Measurements from ENCODE around the gene ELF1.
"Not testable (repeated sequence)": the region's sequence is repeated elsewhere in the genome, so short reads cannot be mapped to it uniquely, and the experiment has no call there.

ELF1 gene

DNA sequence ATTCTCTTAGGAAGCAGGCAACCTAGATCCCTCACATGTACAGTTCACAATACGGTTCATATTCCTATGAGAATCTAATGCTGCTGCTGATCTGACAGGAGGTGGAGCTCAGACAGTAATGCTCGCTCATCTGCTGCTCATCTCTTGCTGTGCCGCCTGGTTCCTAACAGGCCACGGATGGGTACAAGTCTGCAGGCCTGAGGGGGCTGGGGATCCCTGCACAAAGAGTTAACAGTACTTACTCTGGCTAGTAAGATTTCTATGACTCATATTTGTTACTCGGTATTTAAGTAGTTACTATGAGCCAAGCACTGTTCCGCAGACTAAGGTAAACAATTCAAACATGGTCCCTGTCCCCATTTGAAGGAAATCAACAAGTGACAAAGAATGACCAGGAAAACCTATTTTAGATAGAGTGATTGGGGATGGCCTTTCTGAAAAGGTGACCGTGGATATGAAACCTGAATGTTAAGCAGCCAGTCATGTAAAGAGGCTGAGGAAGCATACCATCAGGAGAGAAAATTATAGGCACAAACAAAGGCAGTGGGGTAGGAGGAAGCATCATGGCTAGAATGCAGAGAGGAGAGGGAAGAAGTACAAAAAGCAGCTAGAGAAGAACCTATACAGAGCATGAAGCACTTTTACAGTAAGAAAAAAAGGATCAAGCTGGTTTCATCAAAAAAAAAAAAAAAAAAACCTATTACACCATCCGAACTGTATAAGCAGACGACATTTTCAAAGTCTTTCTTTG is 21.6 kb upstream of the ELF1 start:
- DNase-seq = no peak

DNA sequence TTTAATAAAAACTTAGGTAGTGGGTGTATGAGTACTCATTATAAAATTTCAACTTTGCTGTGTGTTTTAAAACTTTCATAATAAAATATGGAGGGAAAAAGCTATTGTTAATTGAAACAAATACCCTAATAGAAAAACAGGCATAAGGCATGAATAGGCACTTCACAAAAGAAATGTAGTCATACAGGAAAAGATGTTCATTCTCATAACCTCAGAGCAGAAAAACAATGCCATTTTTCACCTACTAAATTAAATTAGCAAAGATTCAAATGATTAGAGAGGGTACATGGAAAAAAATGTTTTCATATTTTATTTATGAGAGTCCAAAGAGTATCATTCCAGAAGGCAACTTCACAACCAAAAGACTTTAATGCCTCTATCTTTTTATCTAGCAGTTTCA is 20.6 kb upstream of the ELF1 start:
- DNase-seq = no peak

DNA sequence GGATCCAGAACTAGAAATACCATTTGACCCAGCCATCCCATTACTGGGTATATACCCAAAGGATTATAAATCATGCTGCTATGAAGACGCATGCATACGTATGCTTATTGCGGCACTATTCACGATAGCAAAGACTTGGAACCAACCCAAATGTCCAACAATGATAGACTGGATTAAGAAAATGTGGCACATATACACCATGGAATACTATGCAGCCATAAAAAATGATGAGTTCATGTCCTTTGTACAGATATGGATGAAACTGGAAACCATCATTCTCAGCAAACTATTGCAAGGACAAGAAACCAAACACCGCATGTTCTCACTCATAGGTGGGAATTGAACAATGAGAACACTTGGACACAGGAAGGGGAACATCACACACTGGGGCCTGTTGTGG is 17.4 kb upstream of the ELF1 start:
- DNase-seq = not testable (repeated sequence)

DNA sequence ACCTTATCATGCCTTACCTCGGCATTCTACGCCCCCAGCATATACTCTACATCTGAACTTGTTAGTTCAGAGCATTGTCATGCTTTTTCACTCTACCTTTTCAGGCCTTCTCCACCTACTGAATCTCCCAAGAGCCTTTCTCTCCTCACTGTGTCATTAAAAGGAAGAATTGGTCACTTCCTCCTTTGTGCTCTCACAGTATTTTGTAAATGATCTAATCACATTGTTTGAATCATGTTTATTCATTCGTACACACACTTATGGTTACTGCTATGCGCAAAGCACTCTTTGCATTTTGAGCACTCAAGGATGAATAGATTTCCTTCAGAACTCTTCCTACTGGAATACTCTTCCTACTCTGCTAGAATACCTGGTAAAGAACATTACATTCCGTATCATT is 15.8 kb upstream of the ELF1 start:
- no peak for DNase-seq

DNA sequence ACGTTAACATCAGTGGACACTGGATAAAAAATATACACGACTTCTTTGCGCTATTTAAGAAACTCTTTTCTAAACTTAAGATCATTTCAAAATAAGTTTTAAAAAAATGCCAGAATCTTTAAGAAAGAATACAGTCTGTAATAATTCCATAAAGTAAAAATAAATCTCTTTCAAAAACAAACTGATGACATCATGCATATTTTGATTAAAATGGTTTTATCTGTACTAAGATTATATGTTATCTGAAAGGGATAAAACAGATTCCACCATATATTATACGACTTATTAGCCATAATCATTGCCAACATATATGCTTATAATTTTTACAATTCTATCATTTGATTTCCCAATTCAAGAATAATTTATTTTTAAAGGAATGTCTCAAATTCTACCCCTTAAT is 15.3 kb upstream of the ELF1 start:
- DNase-seq = no peak

DNA sequence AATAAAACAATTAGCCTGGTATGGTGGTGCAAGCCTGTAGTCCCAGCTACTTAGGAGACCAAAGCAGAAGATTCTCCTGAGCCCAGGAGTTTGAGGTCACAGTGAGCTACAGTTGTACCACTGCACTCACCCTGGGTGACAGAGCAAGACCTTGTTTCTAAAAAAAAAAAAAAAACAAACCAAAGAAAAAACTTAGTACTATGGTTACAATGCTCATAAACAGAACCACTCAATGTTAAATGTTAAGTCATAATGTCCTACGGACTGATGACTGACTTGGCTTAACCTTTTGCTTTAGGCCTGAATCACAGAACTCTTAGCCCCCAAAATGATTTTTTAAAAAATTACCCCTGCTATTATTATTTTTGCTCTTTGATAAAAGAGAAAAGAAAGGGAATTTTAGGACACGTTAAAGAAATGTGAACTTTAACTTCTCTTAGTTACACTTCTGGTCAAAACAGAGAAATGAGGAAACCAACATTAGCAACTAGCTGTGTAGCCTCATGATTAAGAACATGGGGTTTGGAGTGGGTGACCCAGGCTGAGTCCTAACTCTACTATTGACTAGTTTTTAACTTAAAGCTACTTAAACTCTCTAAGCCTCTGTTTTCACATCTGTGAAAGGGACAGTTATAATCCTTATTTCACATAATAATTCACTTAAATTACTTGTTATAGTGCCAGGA is 13.7 kb upstream of the ELF1 start:
- no peak for DNase-seq

DNA sequence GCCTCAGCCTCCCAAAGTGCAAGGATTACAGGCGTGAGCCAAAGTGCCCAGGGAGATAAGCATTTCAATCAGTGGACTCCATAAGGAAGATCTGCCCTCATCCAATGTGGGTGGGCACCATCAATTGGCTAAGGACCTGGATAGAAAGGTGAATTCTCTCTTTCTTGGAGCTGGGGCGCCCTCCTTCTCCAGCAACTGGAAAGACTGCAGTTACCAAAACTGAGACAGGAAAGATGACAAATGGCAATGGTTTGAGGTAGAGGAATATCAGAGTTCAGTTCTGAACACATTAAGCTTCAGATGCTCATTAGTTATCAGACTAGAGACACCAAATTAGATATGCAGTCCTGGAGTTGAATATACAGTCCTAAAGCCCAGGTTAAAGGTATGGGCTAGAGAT is 10.5 kb upstream of the ELF1 start:
- no peak for DNase-seq

DNA sequence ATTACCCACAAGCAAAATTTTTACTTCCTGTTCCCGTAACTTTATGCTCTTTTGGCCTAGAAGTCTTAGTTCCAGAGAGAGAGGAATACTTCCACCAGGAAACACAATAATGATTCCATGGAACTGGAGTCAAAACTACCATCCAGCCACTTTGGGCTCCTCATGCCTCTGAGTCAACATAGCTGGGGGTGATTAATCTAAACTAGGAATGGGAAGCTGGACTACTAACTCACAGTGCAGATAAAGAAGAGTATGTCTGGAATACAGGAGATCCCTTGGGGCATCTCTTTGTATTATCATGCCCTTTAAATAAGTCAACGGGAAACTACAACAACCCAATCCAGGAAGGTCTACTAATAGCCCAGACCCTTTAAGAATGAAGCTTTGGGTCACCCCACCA is 8.9 kb upstream of the ELF1 start:
- DNase-seq = no peak

DNA sequence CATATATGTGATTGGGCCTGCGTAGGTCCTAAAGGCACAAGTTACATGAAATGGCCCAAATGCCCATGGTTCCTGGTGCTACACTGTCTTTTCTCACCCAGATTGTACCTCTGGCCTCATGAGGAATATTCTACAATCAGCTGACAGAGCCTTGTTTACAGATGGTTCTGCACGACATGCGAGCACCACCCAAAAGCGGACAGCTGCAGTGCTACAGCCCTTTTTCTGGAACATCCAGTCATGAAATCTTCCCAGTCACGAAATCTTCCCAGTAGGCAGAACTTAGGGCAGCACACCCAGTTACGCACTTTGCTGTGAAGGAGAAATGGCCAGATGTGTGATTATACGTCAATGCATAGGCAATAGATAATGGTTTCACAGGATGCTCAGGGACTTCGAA is 7.7 kb upstream of the ELF1 start:
- no peak for DNase-seq

DNA sequence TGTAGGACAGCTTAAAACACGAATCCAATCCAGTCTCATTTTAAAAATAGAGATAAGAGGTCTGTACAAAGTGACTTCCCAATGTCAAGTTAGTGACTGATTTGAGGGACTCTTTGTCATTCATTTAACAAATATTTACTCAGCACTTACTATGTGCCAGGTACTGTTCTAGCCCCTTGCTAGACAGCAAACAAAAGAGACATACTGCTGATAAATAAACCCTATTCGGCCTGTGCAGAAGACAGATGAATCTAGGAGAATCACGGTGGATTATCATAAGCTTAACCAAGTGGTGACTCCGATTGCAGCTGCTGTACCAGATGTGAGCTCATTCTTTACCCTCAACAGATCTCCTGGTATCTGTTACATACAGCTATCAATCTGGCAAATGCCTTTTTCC is 6.4 kb upstream of the ELF1 start:
- no peak for DNase-seq

DNA sequence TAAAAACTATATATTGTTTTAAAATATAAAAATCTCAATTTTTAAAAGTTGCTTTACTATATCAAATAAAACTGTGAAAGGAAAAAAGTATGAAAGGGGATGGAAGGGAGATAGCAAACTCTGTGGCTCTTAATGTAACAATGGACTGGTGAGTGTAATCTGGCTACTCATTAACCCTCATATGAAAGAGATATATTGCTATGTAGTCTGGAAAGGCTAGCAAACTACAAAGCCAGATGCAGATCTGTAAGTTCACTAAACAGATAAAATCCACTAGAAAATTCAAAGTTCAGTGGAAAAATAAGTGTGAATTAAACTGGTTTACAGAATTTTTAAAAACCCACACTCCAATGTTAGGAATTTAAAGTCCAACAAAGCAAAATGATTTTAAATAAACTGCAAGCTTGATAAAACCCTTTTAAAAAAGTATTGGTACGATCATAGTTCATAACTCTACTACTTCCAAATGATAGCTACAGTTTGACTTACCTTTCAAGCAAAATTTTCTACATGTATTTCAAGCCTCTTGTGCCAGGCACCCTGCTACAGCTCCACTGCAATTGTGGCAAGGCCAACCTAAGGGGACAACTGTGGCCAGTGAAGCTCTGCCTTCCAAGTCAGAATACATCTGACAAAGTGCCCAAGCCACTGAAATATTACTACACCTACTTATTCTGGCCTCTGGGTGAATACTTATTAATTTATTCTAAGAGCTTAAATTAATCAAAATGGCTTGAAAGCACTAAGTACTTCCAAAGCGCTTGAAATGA is 647 bp upstream of the ELF1 start:
- DNase-seq = no peak

DNA sequence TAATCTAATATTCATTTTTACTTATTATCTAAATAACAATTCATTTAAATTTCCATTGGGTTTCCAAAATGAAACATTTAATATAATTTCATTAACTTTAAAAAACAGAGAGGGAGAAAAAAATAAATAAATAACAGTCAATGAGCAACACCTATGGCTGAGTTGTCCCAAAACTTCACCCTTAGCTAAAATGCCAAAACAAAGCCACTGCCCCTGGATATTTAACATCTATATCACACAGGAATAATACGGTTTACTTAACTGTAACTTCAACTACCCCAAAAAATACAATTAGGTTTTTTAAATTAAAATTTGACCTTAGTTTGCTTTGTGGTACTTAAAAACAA is 541 bp downstream of the ELF1 start:
- no peak for DNase-seq

DNA sequence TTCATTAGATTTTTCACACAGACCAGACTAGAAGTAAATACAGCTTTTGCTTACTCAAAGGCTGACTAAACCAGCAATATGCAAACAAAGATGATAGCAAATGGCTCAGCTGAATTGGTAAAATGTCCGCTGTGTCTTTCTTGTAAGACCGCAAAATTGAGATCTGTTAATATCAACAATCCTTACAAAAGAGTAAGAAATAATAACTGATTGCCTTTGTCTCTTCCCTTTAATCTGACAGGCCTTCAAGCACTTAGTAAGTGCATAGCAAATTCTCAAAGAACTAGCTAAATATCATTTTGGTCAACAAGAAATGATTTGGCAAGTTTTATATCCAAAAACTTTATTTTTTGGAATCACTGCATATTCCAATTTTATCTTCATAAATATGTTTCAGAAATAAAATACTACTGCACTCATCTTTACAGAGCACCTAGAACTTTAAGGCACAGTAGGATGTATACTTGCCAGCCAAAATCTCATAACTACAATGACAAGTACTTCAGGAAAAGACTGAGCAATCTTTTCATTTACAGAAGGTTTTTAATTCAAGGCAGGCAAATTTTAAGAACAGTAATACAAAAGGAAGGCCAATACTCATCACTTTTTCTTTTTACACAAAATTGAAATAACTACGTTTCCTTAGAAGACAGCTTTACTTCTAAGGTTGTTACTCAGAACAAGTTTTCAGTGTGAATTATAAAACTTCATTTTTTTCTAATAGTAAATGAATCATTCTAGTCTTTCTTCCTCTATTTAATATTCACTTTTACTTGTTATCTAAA is 1.1 kb downstream of the ELF1 start:
- DNase-seq = no peak

DNA sequence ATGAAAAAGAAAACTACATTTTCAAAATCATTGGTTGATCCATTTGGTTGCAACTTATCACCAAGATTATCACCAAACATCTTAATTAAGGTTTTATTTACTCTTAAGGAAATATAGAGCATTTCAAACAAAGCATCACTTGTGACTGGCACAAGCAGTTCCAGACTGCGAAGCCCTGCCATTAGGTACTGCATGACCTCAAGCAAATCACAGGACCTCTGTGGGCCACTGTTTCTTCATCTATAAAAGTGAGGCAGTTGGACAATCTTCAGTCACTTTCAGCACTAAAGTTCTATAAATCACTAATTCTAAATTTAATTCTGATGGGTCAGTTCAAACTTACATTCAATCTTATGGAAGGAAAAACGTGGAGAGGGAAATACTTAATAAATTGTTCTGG is 2.0 kb downstream of the ELF1 start:
- DNase-seq = peak; percentile 49

DNA sequence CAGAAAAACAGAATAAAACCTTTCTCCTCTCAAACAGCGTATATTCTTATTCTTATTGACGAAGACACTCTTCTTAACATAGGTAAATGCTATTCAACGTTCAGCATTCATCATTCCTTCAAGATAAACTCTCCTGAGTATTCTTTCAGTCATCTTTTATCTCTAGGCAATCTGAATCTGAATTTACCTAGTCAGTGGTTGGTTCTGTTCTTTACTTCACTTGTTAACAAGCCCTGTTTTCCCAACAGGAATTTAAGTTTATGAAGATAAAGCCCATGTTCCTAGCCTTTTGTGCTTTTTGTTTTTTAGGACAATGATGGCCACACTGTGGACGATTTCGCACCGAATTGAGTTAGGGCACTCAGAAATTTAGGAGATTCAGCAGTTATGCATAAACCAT is 3.2 kb downstream of the ELF1 start:
- no peak for DNase-seq

DNA sequence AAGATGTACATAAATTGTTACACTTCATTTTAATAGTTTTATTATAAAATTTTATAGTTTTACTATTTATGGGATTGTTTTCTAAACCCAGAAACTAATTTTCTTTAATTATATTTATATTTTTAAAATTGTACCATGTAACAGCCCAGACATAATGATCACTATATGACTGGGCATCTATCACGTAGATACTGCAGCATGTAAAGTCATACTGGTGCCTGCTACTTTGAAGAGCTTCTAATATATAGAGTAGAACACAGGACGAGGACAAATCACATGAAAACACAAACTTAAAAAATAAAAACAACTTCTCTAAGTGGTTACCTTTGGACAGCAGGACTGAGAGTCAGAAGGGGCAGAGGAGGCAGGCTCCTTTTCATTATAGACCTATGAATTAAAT is 5.3 kb downstream of the ELF1 start:
- DNase-seq = no peak

DNA sequence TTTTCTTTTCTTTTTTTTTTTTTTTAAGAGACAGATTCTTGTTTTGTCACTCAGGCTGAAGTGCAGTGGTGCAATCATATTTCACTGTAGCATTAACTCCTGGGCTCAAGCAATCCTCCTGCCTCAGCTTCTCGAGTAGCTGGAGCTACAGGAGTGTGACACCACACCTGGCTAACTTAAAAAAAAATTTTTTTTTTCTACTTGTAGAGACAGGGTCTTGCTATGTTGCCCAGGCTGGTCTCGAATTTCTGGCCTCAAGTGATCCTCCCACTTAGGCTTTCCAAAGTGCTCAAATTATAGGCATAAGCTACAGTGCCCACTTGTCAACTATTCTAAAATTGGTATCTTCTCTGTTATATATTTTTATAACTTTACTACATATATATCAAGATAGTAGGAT is 6.6 kb downstream of the ELF1 start:
- DNase-seq = no peak

DNA sequence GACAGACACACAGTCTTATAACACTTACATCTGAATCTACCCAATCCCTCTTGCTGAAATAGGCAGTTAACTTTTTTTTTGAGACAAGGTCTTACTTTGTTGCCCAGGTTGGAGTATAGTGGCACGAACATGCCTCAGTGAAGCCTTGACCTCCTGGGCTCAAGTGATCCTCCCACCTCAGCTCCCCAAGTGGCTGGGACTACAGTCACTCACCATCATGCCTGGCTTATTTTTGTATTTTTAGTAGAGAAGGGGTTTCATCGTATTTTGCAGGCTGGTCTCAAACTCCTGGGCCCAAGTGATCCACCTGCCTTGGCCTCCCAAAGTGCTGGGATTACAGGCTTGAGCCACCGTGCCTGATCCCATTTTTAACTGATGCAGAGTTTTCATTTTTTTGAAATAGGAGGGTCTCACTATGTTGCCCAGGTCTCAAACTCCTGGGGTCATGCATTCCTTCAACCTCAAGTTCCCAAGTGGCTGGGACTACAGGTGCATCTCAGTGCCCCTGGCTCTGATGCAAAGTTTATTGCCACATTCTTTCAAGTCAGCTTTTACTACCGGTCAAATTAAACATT is 7.6 kb downstream of the ELF1 start:
- no peak for DNase-seq

DNA sequence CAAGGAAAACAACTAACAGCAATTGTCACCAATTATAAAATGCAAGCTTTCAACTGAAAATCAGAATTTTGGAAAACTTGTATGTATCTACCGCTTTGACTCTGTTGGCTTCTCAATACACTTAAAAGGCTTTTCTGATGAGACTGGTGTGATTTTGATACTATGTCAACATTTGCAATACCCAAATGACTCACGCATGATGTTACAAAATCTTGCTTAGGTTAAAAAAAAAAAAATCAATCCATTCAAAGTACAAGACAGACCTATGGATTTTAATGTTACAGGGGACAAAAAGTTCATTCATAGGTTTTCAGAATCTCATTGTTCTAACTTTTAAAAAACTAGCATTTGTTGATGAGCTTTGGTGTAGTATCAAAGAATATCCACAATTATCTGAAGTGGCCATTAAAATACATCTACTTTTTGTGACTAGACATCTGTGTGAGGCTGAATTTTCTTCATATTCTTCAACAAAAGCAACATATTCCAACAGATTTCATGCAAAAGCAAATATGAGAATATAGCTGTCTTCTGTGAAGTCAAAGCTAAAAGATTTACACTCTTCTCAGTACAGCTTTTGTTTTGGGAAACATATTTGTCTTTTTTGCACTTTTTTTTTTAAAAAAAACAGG is 10.7 kb downstream of the ELF1 start:
- no peak for DNase-seq

DNA sequence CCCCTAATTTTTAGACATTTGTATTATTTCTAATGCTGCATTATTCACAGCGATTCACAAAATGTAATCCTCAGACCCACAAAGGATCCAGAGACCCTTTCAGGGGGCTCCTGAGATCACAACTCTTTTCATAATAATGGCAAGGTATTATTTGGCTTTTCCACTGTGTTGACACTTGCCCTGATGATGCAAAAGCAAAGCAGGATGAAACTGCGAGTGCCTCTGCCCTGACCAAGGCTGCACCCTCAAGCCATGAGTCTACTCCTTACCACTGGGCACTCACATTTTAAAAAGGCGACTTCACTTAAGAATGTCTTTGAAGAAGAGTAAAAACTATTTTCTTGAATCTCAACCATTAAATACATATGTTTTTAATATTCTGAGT is 11.4 kb downstream of the ELF1 start:
- DNase-seq = no peak

DNA sequence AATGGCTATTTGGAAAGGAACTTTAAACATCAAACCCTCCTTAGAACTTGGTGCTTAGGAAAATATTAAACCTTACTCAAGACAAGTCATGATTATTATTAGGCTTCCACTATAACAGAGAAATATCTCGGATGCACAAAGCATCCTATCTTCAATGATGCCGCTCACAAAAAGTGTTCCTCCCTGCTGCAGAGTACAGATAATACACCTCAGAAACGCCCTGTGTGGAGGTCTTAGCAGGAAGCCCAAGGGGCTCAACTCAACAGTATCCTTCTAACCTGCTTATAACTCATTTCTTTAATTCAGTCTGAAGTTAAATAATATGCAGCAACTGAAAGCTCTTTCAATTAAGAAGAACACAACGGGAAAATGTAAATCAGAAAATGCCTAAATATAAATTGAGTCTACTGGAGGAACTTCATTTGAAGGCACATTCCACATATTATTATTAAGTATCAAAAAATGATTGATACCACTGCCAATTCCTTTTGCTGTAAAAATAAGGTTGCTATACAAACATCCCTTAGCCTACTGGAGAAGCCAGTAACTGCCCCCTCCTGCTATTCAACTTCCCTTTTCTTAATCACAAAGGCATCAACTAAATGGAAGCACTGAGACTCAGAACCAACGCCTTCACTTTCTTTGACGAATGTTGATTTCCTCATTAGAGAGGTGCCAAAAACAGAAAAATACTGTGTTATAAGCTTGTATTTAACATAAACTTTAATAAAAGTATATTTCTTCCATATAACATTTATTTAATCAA is 12.0 kb downstream of the ELF1 start:
- no peak for DNase-seq

DNA sequence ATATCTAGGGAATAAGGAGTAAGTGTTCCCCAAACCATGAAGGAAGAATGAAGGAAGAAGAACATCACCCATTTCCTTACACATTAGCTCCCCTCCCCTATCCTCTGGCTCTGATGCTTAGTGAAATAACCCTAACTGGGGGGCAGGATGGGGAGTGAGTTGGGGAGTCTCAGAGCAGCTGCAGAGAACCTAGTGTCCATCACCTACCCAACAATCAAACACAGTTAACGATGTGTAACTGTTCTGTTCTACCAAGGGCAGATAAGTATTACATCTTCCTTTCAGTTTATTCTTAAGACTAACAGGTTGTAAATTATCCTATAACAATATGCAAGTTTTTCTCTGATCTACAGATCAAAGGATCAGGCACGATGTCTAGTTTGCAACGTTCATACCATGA is 12.8 kb downstream of the ELF1 start:
- DNase-seq = no peak

Data from CD4-positive, alpha-beta T cell treated with Interferon gamma for 1 hour (primary cell).